GM23248 (cell line): Measurements from ENCODE around the gene JCAD. TPM values are rescaled to one million over a fixed set of nuclear protein-coding genes. Genes with fewer than 3 reads are reported as not detected.
"Not testable (repeated sequence)": the region's sequence is repeated elsewhere in the genome, so short reads cannot be mapped to it uniquely, and the experiment has no call there.

ENCODE experiments used
- DNase-seq: peaks from one replicate; pipeline ENCODE4 v3.0.0-alpha.2; 2015
- H2AFZ ChIP-seq: fragments of 200-600 bp; sonication (generic); 2 replicates; pipeline ENCODE4 v1.6.1; 2016; ENCODE audit warnings: antibody characterized with exemption
- H3F3A ChIP-seq: fragments of 200-600 bp; sonication (generic); 2 replicates; pipeline ENCODE4 v1.6.1; 2016; ENCODE audit warnings: mild to moderate bottlenecking, antibody characterized with exemption, mixed run types; ENCODE audit not compliant: insufficient read depth
- H3K27ac ChIP-seq: fragments of 200-600 bp; sonication (generic); 2 replicates; pipeline ENCODE4 v1.5.1; 2016; ENCODE audit warnings: mild to moderate bottlenecking
- H3K27me3 ChIP-seq: fragments of 200-600 bp; sonication (generic); replicated peaks from 2 replicates; pipeline ENCODE4 v1.6.1; 2016; ENCODE audit warnings: mild to moderate bottlenecking; ENCODE audit not compliant: insufficient read depth
- H3K36me3 ChIP-seq: fragments of 200-600 bp; sonication (generic); 2 replicates; pipeline ENCODE4 v1.6.1; 2016; ENCODE audit warnings: low read depth, mild to moderate bottlenecking
- H3K4me1 ChIP-seq: fragments of 200-600 bp; sonication (generic); 2 replicates; pipeline ENCODE4 v1.6.1; 2016; ENCODE audit warnings: mild to moderate bottlenecking; ENCODE audit not compliant: insufficient read depth
- H3K4me2 ChIP-seq: fragments of 200-600 bp; sonication (generic); one replicate; pipeline ENCODE4 v1.6.1; 2016; ENCODE audit warnings: mild to moderate bottlenecking; ENCODE audit not compliant: unreplicated experiment
- H3K4me3 ChIP-seq: fragments of 200-600 bp; sonication (generic); 2 replicates; pipeline ENCODE4 v1.5.1; 2016; ENCODE audit warnings: mild to moderate bottlenecking
- H3K79me2 ChIP-seq: fragments of 200-600 bp; sonication (generic); 2 replicates; pipeline ENCODE4 v1.6.1; 2016; ENCODE audit warnings: mild to moderate bottlenecking; ENCODE audit not compliant: insufficient read depth
- H3K9ac ChIP-seq: fragments of 200-600 bp; sonication (generic); 2 replicates; pipeline ENCODE4 v1.6.1; 2016; ENCODE audit warnings: mild to moderate bottlenecking
- H3K9me2 ChIP-seq: fragments of 200-600 bp; sonication (generic); 2 replicates; pipeline ENCODE4 v1.6.1; 2016; ENCODE audit warnings: mixed run types, mild to moderate bottlenecking, moderate library complexity; ENCODE audit not compliant: insufficient read depth
- H3K9me3 ChIP-seq: fragments of 200-600 bp; sonication (generic); one replicate; pipeline ENCODE4 v1.6.1; 2017; ENCODE audit warnings: low read depth
- H4K20me1 ChIP-seq: fragments of 200-600 bp; sonication (generic); 2 replicates; pipeline ENCODE4 v1.6.0; 2016; ENCODE audit not compliant: insufficient read depth
- EZH2 ChIP-seq: fragments of 200-600 bp; sonication (generic); IDR thresholded peaks from 2 replicates; pipeline ENCODE4 v1.6.1; 2018; ENCODE audit warnings: antibody characterized with exemption, mild to moderate bottlenecking; ENCODE audit not compliant: insufficient read depth, poor library complexity, severe bottlenecking
- EZH2phosphoT487 ChIP-seq: fragments of 200-600 bp; sonication (generic); IDR thresholded peaks from 2 replicates; pipeline ENCODE4 v1.6.1; 2018; ENCODE audit warnings: antibody characterized with exemption, moderate library complexity, mild to moderate bottlenecking, low read depth; ENCODE audit not compliant: insufficient read depth
- WGBS, 2 experiments: methylation state at CpG; one replicate each; pipeline ENCODE4 v1.1.6; 2015 to 2017; ENCODE audit warnings: low lambda C conversion rate in 2 of 2, low coverage in 1 of 2; ENCODE audit errors: missing lambda C conversion rate in 2 of 2; 5-methylcytosine and 5-hydroxymethylcytosine counted together
- in situ Hi-C: fragments of 300-500 bp; cut with MboI; formaldehyde crosslinking; loops from 2 replicates; pipeline ENCODE4 v1.15.0; 2020
- polyA plus RNA-seq: library from polyadenylated mRNA; unstranded; fragments of >200 nt; fragmentation: Nextera tagmentation; extraction: Ambion mirVana; gene quantifications from 2 replicates; pipeline ENCODE4 v1.2.1, GENCODE V29; 2016
- total RNA-seq: library from RNA; depleted of rRNA; stranded (reverse); fragments of >200 nt; shearing (Covaris generic); gene quantifications from 2 replicates; pipeline ENCODE4 v1.2.3, GENCODE V29; 2014

Gene JCAD
- total and polyA plus RNA-seq, 2 experiments from 2014 or later = 17.1 to 24.3 TPM

DNA sequence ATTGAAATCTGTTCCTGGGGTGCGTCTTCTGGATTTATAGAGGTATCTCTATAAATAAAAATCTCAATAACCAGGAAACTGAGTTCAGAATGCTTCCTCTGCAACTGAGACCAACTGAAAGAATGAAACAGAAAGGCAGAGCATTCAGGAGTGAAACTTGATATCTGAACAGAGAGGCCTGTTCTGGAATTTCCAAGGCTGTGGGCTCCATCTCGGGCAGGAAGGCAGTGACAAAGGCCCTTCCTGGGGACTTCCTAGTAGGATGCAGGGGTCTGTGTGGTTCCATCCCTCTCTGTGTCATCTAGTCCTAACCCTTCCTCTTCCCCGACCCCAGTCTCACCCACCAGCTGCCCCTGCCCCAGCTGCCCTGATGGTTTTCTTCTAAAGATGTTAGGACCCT is 52.0 kb downstream of the JCAD start:
- Histone ChIP-seq H3K9me2 (no peaks in the 10 kb centered on the region), H3K4me1 (no peaks in the 10 kb centered on the region; the same call in 1 of the 2 replicates), H4K20me1 (no peaks in the 10 kb centered on the region), H3K27me3 (peaks cover 11% of the 10 kb centered on the region; the same call in 1 of the 2 replicates), H3K4me2 (no peak overlapping the region), H2AFZ (no peak overlapping the region), H3K79me2 (no peaks in the 10 kb centered on the region), H3K4me3 (no peak overlapping the region), H3F3A (no peaks in the 10 kb centered on the region), H3K27ac (no peak overlapping the region), H3K9ac (no peak overlapping the region), H3K36me3 (no peaks in the 10 kb centered on the region), H3K9me3 (no peaks in the 10 kb centered on the region)
- TF ChIP-seq EZH2phosphoT487 (no peak), EZH2 (no peak)
- in situ Hi-C loops = no loop called here
- WGBS, 2 experiments = 68 to 71% methylated on average over 3 of the region's 3 CpGs
- no peak for DNase-seq

GRCh38 chr10:30006410-30006809 is 53.0 kb downstream of the JCAD start:
- Histone ChIP-seq H3K27ac (no peak overlapping the region), H3K9ac (no peak overlapping the region), H3F3A (0 out of 2 replicates have a peak, but pooled peaks cover 8% of the 10 kb centered on the region), H3K79me2 (no peaks in the 10 kb centered on the region), H4K20me1 (no peaks in the 10 kb centered on the region), H3K36me3 (no peaks in the 10 kb centered on the region), H3K27me3 (peaks cover 11% of the 10 kb centered on the region; the same call in 1 of the 2 replicates), H3K4me1 (peaks cover 10% of the 10 kb centered on the region), H3K9me3 (no peaks in the 10 kb centered on the region), H3K9me2 (no peaks in the 10 kb centered on the region), H3K4me2 (no peak overlapping the region), H3K4me3 (no peak overlapping the region), H2AFZ (no peak overlapping the region)
- TF ChIP-seq EZH2 = no peak
- no peak for TF ChIP-seq EZH2phosphoT487
- DNase-seq = no peak
- 53 to 60% methylated on average over 8 of the region's 8 CpGs for WGBS, 2 experiments
- in situ Hi-C loops = no loop called here

DNA sequence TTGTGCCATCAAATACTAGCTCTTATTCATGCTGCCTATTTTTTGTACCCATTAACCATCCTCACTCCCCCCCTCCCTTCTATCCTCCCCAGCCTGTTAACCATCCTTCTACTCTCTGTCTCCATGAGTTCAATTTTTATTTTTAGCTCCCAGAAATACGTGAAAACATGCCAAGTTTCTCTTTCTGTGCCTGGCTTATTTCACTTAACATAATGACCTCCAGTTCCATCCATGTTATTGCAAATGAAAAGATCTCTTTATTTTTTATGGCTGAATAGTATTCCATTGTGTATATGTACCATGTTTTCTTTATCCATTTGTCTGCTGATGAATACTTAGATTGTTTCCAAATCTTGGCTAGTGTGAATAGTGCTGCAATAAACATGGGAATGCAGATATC is 54.3 kb downstream of the JCAD start:
- in situ Hi-C loops = not testable (repeated sequence)

DNA sequence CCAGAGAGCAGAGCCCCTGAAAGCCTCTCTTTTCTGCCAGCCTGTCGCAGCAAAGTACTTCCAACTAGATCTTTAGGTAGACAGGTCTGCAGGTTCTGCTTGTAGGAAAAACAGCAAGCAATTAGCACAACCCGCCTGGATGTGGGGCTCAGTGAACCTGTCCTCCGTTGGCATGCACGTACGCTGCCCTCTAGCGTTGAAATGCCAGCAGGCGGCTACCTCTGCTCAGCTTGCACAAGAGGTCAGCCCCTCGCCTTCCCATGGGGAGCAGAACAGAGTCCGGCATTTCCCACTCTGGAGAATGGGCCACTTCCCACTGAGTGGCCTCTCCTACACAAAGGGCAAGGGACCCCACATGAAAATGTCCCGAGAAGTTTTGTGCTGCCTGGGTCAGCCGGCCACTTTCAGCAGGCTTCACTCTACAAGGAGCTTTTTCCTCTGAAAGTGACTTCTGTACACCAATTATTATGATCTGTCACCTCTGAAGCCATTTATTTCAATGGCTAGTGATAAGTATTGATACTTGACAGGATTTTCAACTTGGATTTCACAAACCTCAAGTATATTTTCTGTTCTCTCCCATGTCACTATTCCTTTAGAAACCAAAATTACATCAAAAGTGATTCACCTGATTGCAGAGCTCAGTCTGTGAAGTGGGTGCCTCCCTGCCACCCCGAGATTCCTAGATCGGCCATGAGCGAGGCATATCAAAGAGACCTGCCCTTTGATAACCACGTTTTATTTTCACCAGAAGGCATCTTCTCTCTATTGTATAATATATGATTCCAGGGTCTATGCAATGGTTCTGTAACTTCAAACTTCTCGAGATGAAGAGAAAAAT is 56.7 kb downstream of the JCAD start:
- Histone ChIP-seq H3K27me3 (0 out of 2 replicates have a peak, but pooled peaks cover 4% of the 10 kb centered on the region), H3K9ac (no peak overlapping the region), H3K9me2 (no peaks in the 10 kb centered on the region), H3K9me3 (no peaks in the 10 kb centered on the region), H2AFZ (no peak overlapping the region), H4K20me1 (no peaks in the 10 kb centered on the region), H3K36me3 (no peaks in the 10 kb centered on the region), H3K4me2 (no peak overlapping the region), H3K79me2 (no peaks in the 10 kb centered on the region), H3F3A (peaks cover 16% of the 10 kb centered on the region), H3K4me3 (no peak overlapping the region), H3K27ac (no peak overlapping the region), H3K4me1 (peaks cover 19% of the 10 kb centered on the region)
- WGBS, 2 experiments = 52 to 63% methylated on average over 16 of the region's 16 CpGs
- in situ Hi-C loops = no loop called here
- peak; percentile 73 for DNase-seq
- no peak for TF ChIP-seq EZH2
- TF ChIP-seq EZH2phosphoT487 = no peak

More for the DNA sequence above, 54.3 kb downstream of the JCAD start:
- not testable (repeated sequence) for H3K9me2 ChIP-seq, H2AFZ ChIP-seq, DNase-seq, H3K79me2 ChIP-seq, H4K20me1 ChIP-seq, H3K9ac ChIP-seq, H3K9me3 ChIP-seq, H3K4me3 ChIP-seq, H3K4me2 ChIP-seq, H3K27ac ChIP-seq, H3K36me3 ChIP-seq
- Histone ChIP-seq H3K27me3 (peaks cover 11% of the 10 kb centered on the region; the same call in 1 of the 2 replicates), H3K4me1 (peaks cover 19% of the 10 kb centered on the region), H3F3A (peaks cover 16% of the 10 kb centered on the region)
- whole genome bisulfite sequencing, 2 experiments = 5 to 18% methylated on average over 1 of the region's 1 CpG
